ENCODE measurements around the gene ADAM22. TPM values are rescaled to one million over a fixed set of nuclear protein-coding genes. Genes with fewer than 3 reads are reported as not detected.

The ADAM22 gene
- total RNA-seq, 1 experiment from 2014 or later, result 14.0 TPM

- no peak for DNase-seq
- Histone ChIP-seq H3K9me3 (ENCODE audit: insufficient read depth, low read depth) (no peaks in the 10 kb centered on the region), H3K4me3 (no peak overlapping the region), H3K9me2 (ENCODE audit: insufficient read depth) (no peaks in the 10 kb centered on the region), H3K36me3 (ENCODE audit: low read depth) (no peaks in the 10 kb centered on the region), H3F3A (ENCODE audit: insufficient read depth, low read depth) (no peaks in the 10 kb centered on the region), H3K27ac (no peak overlapping the region), H4K20me1 (ENCODE audit: insufficient read depth) (no peaks in the 10 kb centered on the region), H3K4me1 (replicated peaks; ENCODE audit: insufficient read depth) (no peaks in the 10 kb centered on the region), H3K27me3 (ENCODE audit: insufficient read depth, low read depth) (no peaks in the 10 kb centered on the region), H2AFZ (no peak overlapping the region), H3K4me2 (no peak overlapping the region), H3K79me2 (ENCODE audit: low read depth) (no peaks in the 10 kb centered on the region)
- BruUV-seq (replicated peaks), result no TSS peak
- no peak for TF ChIP-seq EZH2 (IDR thresholded peaks at IDR 0.05; ENCODE audit: low read depth)
- TF ChIP-seq CTCF (conservative IDR thresholded peaks at IDR 0.05), result no peak
- intact Hi-C loops (cut with micrococcal nuclease; ENCODE audit: unreplicated experiment), result no loop called here
- ChIA-PET POLR2A (ENCODE audit: unreplicated experiment) (interaction anchor here (0.6 kb wide), 1 partner anchor 15 kb away, joined by 3 read pairs; no protein-coding TSS in a partner anchor), CTCF (no interaction called here)
These were observed 155.5 kb downstream of the ADAM22 start for GRCh38 chr7:88089561-88089960.

- no peak for TF ChIP-seq EZH2 (IDR thresholded peaks at IDR 0.05; ENCODE audit: low read depth)
- no peak for TF ChIP-seq CTCF (conservative IDR thresholded peaks at IDR 0.05)
These were observed 156.2 kb downstream of the ADAM22 start for GRCh38 chr7:88090240-88090639.

GRCh38 chr7:88090671-88091070 is 156.6 kb downstream of the ADAM22 start:
- TF ChIP-seq EZH2 (IDR thresholded peaks at IDR 0.05; ENCODE audit: low read depth) (no peak), CTCF (conservative IDR thresholded peaks at IDR 0.05) (no peak)
- Histone ChIP-seq H3K27me3 (ENCODE audit: insufficient read depth, low read depth) (no peaks in the 10 kb centered on the region), H3K27ac (no peak overlapping the region), H4K20me1 (ENCODE audit: insufficient read depth) (no peaks in the 10 kb centered on the region), H3K79me2 (ENCODE audit: low read depth) (no peaks in the 10 kb centered on the region), H3K9me3 (ENCODE audit: insufficient read depth, low read depth) (no peaks in the 10 kb centered on the region), H2AFZ (no peak overlapping the region), H3F3A (ENCODE audit: insufficient read depth, low read depth) (no peaks in the 10 kb centered on the region), H3K4me1 (replicated peaks; ENCODE audit: insufficient read depth) (no peaks in the 10 kb centered on the region), H3K36me3 (ENCODE audit: low read depth) (no peaks in the 10 kb centered on the region), H3K4me3 (no peak overlapping the region), H3K9me2 (ENCODE audit: insufficient read depth) (no peaks in the 10 kb centered on the region), H3K4me2 (no peak overlapping the region)
- DNase-seq, result no peak
- ChIA-PET CTCF (no interaction called here), POLR2A (ENCODE audit: unreplicated experiment) (no interaction called here)
- intact Hi-C loops (cut with micrococcal nuclease; ENCODE audit: unreplicated experiment), result no loop called here
- BruUV-seq (replicated peaks), result no TSS peak

More at GRCh38 chr7:88090240-88090639, 156.2 kb downstream of the ADAM22 start:
- Histone ChIP-seq H3K79me2 (ENCODE audit: low read depth) (no peaks in the 10 kb centered on the region), H4K20me1 (ENCODE audit: insufficient read depth) (no peaks in the 10 kb centered on the region), H3K4me3 (no peak overlapping the region), H3K27ac (no peak overlapping the region), H3K36me3 (ENCODE audit: low read depth) (no peaks in the 10 kb centered on the region), H3F3A (ENCODE audit: insufficient read depth, low read depth) (no peaks in the 10 kb centered on the region), H2AFZ (no peak overlapping the region), H3K4me2 (no peak overlapping the region), H3K4me1 (replicated peaks; ENCODE audit: insufficient read depth) (no peaks in the 10 kb centered on the region), H3K27me3 (ENCODE audit: insufficient read depth, low read depth) (no peaks in the 10 kb centered on the region), H3K9me3 (ENCODE audit: insufficient read depth, low read depth) (no peaks in the 10 kb centered on the region), H3K9me2 (ENCODE audit: insufficient read depth) (no peaks in the 10 kb centered on the region)
- ChIA-PET CTCF (no interaction called here), POLR2A (ENCODE audit: unreplicated experiment) (no interaction called here)
- intact Hi-C loops (cut with micrococcal nuclease; ENCODE audit: unreplicated experiment), result no loop called here
- DNase-seq, result no peak
- BruUV-seq (replicated peaks), result no TSS peak
